Progenitor cell of endocrine pancreas (in vitro differentiated cells): Measurements from ENCODE around the gene TBC1D13. TPM values are rescaled to one million over a fixed set of nuclear protein-coding genes. Genes with fewer than 3 reads are reported as not detected.
"Not testable (repeated sequence)": the region's sequence is repeated elsewhere in the genome, so short reads cannot be mapped to it uniquely, and the experiment has no call there.

Experiments used
- DNase-seq: peaks from one replicate; pipeline ENCODE4 v3.0.0; 2021; ENCODE audit warnings: low spot score; ENCODE audit not compliant: unreplicated experiment
- H3K27ac Mint-ChIP-seq: 2 replicates; pipeline ENCODE4 v1.8.0; 2021; ENCODE audit warnings: mild to moderate bottlenecking, moderate library complexity, mixed read lengths
- H3K27me3 Mint-ChIP-seq: 2 replicates; pipeline ENCODE4 v1.8.0; 2021; ENCODE audit warnings: mixed read lengths
- H3K36me3 Mint-ChIP-seq: 2 replicates; pipeline ENCODE4 v1.8.0; 2022; ENCODE audit warnings: mixed read lengths; ENCODE audit not compliant: insufficient read depth
- H3K4me1 Mint-ChIP-seq: 2 replicates; pipeline ENCODE4 v1.8.0; 2021; ENCODE audit warnings: low read depth, mixed read lengths
- H3K4me3 Mint-ChIP-seq: 2 replicates; pipeline ENCODE4 v1.8.0; 2021; ENCODE audit warnings: low read depth, mild to moderate bottlenecking, moderate library complexity, mixed read lengths
- H3K9me3 Mint-ChIP-seq: 2 replicates; pipeline ENCODE4 v1.8.0; 2021; ENCODE audit warnings: low read depth, mixed read lengths
- CTCF ChIP-seq: fragments of 200-600 bp; sonication (generic); IDR thresholded peaks from one replicate; pipeline ENCODE4 v1.5.0; 2021; ENCODE audit warnings: antibody characterized with exemption, mild to moderate bottlenecking; ENCODE audit not compliant: unreplicated experiment
- total RNA-seq: library from RNA; stranded (reverse); gene quantifications from 2 replicates; pipeline ENCODE4 v1.2.1, GENCODE V29; 2021

Gene TBC1D13
- total RNA-seq, 1 donor from 2014 or later = 36.1 TPM

GRCh38 chr9:128774804-128775203 is 12.2 kb upstream of the TBC1D13 start:
- no peak for TF ChIP-seq CTCF
- no peak overlapping the region for H3K27ac Mint-ChIP-seq

GRCh38 chr9:128780093-128780492 is 7.0 kb upstream of the TBC1D13 start:
- H3K4me3 Mint-ChIP-seq, DNase-seq, H3K9me3 Mint-ChIP-seq, H3K36me3 Mint-ChIP-seq, H3K27me3 Mint-ChIP-seq, H3K27ac Mint-ChIP-seq, H3K4me1 Mint-ChIP-seq: not testable (repeated sequence)

More at GRCh38 chr9:128774804-128775203, 12.2 kb upstream of the TBC1D13 start:
- no peak overlapping the region for H3K4me3 Mint-ChIP-seq
- H3K9me3 Mint-ChIP-seq = no peaks in the 10 kb centered on the region
- H3K4me1 Mint-ChIP-seq = peaks cover 14% of the 10 kb centered on the region
- H3K27me3 Mint-ChIP-seq = no peaks in the 10 kb centered on the region
- H3K36me3 Mint-ChIP-seq = peaks cover 2% of the 10 kb centered on the region
- no peak for DNase-seq

GRCh38 chr9:128781187-128782070 is 5.6 kb upstream of the TBC1D13 start:
- TF ChIP-seq CTCF = no peak
- no peaks in the 10 kb centered on the region for H3K4me1 Mint-ChIP-seq
- H3K27me3 Mint-ChIP-seq = no peaks in the 10 kb centered on the region
- no peak overlapping the region for H3K27ac Mint-ChIP-seq
- H3K4me3 Mint-ChIP-seq = no peak overlapping the region
- no peak for DNase-seq
- H3K36me3 Mint-ChIP-seq = no peaks in the 10 kb centered on the region
- peaks cover 5% of the 10 kb centered on the region for H3K9me3 Mint-ChIP-seq

- TF ChIP-seq CTCF = no peak
- Mint-ChIP-seq H3K4me3 (no peak overlapping the region), H3K27me3 (no peaks in the 10 kb centered on the region), H3K27ac (no peak overlapping the region), H3K4me1 (peaks cover 2% of the 10 kb centered on the region), H3K9me3 (peaks cover 5% of the 10 kb centered on the region), H3K36me3 (no peaks in the 10 kb centered on the region)
- DNase-seq = no peak
Observed at GRCh38 chr9:128782669-128783068, 4.4 kb upstream of the TBC1D13 start.

- Mint-ChIP-seq H3K4me1 (peaks cover 5% of the 10 kb centered on the region), H3K9me3 (peaks cover 5% of the 10 kb centered on the region), H3K27ac (no peak overlapping the region), H3K36me3 (no peaks in the 10 kb centered on the region), H3K27me3 (no peaks in the 10 kb centered on the region), H3K4me3 (no peak overlapping the region)
- DNase-seq = no peak
- no peak for TF ChIP-seq CTCF
Observed at GRCh38 chr9:128785427-128785826, 1.6 kb upstream of the TBC1D13 start.

- H3K9me3 Mint-ChIP-seq = no peaks in the 10 kb centered on the region
- peaks cover 1% of the 10 kb centered on the region for H3K36me3 Mint-ChIP-seq
- no peak for TF ChIP-seq CTCF
Observed at GRCh38 chr9:128787659-128788058, 606 bp downstream of the TBC1D13 start.

More at GRCh38 chr9:128787659-128788058, 606 bp downstream of the TBC1D13 start:
- H3K27ac Mint-ChIP-seq = peak overlapping the region; percentile 93
- no peaks in the 10 kb centered on the region for H3K27me3 Mint-ChIP-seq
- DNase-seq = no peak
- peaks cover 5% of the 10 kb centered on the region for H3K4me1 Mint-ChIP-seq
- peak overlapping the region; percentile 92 for H3K4me3 Mint-ChIP-seq
